ENCODE measurements around the gene TTLL9.

DNA sequence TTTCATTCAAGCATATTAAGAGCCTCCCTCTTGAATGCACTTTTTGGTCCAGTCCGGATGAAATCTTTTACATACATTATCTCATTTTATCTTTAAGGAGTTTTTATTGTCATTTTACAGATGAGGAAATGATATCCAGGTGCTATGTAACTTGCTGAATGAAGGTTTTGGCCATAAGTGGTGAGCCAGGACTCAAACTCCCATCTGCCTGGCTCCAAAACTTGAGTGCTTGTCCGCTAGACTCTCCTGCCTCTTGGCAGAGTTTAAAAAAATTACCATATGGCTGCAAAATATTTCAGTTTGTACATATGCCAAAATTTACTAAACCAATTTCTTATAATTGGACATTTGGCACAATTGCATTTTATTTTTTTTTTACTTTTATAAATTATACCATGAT, 69.2 kb downstream of the TTLL9 start:
- TF ChIP-seq EP300 (IDR thresholded peaks at IDR 0.05), result no peak
- TF ChIP-seq, protein P1, sequence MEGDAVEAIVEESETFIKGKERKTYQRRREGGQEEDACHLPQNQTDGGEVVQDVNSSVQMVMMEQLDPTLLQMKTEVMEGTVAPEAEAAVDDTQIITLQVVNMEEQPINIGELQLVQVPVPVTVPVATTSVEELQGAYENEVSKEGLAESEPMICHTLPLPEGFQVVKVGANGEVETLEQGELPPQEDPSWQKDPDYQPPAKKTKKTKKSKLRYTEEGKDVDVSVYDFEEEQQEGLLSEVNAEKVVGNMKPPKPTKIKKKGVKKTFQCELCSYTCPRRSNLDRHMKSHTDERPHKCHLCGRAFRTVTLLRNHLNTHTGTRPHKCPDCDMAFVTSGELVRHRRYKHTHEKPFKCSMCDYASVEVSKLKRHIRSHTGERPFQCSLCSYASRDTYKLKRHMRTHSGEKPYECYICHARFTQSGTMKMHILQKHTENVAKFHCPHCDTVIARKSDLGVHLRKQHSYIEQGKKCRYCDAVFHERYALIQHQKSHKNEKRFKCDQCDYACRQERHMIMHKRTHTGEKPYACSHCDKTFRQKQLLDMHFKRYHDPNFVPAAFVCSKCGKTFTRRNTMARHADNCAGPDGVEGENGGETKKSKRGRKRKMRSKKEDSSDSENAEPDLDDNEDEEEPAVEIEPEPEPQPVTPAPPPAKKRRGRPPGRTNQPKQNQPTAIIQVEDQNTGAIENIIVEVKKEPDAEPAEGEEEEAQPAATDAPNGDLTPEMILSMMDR (IDR thresholded peaks at IDR 0.05), result no peak

Measured in stomach (tissue), 4 donors.